Measurements from ENCODE around the gene PAPPA2.

The PAPPA2 gene

DNA sequence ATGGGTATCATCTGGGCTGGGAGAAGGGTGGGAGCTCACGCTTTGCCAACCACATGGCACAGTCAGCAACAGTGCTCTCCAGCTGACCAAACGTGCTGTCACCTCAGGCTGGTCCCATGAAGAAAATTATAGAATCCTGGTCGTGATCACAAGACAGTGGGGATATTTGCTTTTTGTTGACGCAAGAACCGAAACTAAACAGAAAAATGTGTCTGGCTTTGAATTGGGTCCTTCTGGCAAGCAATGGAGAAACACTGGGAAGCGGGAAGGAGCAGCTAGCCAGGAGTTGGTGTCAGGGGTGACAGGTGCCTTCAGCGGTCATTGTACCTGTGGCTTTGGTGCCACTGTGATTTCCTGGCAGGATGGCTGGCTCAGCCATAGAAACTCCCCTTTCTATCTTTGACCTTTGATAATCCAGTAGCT, 304.8 kb downstream of the PAPPA2 start:
- no peak for DNase-seq (ENCODE audit: low read depth in 2 of 2)

DNA sequence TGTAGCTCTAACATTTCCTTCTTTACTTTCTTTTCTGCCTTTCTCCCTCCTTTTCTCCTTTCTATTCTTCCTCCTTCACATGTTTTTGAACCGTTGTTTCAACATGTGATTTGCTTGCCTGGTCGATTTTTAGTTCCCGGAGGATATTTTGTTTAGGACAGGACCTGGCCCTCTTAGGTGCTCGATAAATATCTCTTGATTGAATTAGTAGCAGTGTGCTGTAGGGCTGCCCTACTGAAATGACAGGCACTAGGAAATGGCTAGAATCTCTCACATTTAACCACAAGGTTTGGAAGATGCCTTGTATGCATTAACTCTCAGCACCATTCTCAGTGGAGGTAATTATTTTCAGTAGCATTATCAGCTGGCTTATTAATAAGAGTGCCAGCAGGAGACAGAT, 305.6 kb downstream of the PAPPA2 start:
- no peak for DNase-seq (ENCODE audit: low read depth in 2 of 2)

DNA sequence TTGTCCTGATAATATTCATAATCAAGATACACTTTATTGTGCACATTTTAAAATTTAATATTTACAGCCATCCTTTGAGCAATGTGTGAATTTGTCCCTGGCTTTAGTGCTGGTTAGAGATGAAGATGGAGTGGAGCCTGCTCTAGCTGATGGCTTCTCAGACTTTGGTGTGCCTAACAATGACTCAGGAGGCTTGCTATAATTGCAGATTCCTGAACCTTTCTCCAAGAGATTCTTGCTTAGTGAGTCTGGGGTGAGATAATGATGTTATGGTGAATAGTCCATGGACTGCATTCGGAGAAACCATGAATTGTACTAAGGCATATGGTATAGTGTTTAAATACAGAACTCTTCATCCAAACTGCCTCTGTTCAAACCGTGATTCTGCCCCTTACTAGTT, 307.1 kb downstream of the PAPPA2 start:
- DNase-seq (ENCODE audit: low read depth in 2 of 2) = no peak

DNA sequence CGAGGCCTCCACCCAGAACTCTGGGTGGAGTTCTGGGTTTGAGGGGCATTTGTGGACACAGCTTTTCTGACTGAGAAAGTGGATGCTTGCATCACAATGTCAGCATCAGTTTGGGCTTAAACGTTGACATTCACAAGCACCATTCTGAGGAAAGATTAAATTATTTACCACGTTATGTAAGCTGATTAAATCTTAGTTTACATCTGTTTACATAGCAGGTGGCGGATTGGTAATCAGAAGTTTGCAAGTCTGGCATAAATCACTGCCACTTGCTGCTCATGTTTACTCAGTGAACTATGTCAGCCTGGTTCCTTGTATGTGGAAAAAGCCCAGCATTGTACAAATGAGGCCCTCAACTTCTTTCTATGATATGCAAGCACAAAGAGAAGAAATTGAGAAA, 310.1 kb downstream of the PAPPA2 start:
- DNase-seq (ENCODE audit: low read depth in 2 of 2) = no peak

DNA sequence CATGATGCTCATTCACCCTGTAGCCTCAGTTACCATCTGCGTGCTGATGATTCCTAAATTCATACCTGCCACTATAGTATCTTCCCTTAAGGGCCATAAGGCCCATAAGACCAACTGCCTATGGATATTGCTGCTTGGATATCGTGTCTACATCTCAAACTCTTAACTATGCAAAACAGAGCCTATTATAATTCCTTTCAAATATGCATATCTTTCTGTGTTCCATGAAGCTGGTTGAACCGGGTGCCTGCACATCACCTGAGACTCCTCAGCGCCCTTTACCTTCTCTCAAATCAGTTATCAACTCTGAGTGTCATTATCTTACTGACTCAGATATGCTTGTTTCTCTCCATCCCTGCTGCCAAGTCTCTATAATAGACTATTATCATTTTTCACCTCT, 311.2 kb downstream of the PAPPA2 start:
- DNase-seq (ENCODE audit: low read depth in 2 of 2) = no peak

DNA sequence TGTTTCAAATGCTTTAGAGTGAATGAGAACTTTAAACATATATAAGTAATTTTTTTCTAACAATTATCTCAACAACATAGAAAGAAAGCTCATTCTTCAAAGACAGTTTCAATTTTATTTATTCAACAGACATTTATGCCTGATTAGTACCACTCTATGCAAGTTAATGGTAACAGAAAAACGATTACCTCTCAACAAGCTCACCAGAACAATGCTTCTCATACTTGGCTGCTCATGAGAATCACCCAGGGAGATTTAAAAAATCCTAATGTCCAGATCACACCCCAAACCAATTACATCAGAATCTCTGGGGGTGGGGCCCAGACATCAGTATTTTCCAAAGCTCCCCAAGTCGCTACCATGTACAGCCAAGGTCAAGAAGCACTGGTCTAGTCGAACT, 312.4 kb downstream of the PAPPA2 start:
- no peak for DNase-seq (ENCODE audit: low read depth in 2 of 2)

DNA sequence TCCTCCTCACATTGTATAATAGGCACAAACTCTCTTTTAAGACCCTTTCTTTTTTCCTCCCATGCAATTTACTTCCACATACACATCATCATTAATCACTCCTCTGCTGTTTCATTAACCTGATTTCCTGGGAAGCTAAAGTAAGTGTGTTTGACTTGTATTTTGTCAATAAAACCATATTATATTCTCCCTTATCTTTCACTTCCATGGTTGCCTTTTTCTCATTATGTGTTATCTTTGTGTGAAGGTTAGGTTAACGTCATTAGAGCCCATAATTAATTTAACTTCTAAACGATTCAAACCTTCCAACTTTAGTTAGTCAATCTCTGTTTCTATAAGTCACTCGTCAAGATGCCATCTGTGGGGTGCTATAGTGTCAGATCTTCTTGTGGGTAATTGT, 313.0 kb downstream of the PAPPA2 start:
- no peak for DNase-seq (ENCODE audit: low read depth in 2 of 2)

DNA sequence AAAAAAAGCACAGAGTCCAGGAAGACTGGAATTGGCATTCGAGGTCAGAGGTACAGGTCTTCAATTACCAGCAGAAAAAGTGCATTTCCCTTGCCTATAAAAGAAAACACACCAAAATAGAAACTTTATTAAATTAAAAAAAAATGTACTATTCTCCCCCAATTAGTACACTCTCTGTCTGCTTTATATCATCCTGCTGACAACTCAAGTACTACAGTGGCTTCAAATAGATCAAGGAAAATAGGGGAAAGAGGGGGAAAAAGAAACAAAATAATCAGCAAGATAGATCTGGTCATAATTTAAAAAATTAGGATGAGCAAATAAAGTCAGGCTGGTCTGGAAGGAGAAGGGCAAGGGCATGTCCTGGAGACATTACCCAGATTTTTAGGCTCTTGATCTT, 315.1 kb downstream of the PAPPA2 start:
- DNase-seq (ENCODE audit: low read depth in 2 of 2) = no peak

DNA sequence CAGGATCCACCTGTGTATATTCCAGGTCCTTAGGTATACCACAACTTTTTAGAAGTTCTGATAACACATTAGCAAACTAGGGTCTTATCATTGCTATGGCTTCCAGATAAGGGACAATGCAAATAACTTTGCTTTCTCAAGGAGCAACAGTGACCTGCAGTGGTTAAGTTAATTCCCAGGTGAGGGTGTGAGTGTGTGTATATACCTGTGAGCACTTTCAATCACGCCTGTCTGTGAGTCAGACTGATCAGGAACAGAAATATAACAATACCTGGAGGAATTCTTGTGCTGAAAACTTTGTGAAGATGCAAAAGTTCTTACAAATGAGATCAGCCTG, 317.0 kb downstream of the PAPPA2 start:
- DNase-seq (ENCODE audit: low read depth in 2 of 2) = no peak

DNA sequence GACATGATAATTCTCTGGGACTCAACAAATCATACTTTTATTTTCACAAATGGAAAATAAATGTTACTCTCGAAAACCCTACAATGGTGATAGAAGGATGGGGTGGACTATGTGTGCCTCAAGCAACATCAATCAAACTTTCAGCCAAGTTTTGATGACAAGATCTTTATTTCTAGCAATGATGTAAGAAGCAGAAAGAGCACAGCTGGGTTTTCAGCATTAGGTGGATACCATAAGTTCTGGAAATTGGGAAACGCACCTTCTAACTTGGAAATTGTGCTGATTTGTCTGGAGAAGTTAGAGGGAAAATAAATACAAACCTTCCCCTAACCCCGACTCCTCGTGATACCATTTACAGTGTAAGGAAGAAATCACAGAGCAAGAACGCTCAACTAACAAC, 320.3 kb downstream of the PAPPA2 start:
- DNase-seq (ENCODE audit: low read depth in 2 of 2) = no peak

DNA sequence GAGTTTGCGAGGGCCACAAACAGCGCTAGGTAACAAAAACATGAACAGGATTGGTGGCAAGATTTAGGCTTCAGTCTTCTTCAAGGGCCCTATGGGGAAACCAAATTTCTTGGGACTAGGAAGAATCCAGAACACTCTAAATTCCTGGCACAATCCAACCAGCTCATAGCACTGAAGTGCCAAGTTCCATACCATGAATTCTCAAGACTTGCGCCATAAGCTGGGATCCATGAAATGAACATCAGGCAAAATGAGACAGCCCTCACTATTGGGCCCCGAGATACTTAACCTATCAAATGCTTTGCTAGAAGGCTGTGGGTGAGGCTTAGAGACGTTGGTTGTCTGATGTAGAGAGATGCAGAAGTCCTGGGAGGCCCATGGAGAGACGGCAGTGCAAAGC, 322.1 kb downstream of the PAPPA2 start:
- DNase-seq (ENCODE audit: low read depth in 2 of 2) = no peak

DNA sequence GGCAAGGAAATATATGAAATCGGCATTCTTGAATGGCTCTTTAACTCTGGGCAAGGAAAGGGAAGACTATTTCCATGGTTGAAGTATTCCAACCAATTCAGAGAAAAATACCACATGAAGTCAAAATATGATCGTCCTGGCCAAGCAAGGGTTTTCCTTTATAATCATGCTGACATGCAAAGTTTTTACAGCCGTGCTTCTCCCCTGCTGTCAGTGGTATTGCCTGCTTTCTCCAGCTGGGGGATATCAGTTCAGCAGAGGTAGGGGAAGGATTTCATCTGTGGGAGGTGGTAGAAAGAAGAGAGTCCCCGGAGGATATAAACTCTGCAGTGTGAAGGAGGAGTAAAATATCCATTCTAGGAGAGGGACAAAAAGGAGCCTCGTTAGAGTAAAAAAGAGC, 322.8 kb downstream of the PAPPA2 start:
- DNase-seq (ENCODE audit: low read depth in 2 of 2) = no peak

DNA sequence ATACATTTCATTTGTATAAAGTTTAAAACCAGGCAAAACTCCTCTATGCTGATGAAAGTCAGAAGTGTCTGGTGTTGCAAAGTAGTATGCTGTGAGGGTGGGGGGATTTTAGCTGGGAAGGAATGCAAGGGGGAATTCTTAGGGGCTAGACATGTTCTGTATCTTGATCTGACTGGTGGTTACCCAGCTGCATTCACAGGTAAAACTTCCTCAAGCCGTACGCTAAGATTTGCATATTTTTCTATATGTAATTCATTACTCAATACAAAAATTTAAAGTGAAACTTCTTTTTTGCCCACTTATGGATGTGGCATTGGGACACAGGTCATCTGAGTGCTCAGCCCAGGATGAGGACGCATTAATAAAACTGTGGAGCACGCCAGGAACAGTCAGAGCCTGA, 323.3 kb downstream of the PAPPA2 start:
- DNase-seq (ENCODE audit: low read depth in 2 of 2) = no peak

DNA sequence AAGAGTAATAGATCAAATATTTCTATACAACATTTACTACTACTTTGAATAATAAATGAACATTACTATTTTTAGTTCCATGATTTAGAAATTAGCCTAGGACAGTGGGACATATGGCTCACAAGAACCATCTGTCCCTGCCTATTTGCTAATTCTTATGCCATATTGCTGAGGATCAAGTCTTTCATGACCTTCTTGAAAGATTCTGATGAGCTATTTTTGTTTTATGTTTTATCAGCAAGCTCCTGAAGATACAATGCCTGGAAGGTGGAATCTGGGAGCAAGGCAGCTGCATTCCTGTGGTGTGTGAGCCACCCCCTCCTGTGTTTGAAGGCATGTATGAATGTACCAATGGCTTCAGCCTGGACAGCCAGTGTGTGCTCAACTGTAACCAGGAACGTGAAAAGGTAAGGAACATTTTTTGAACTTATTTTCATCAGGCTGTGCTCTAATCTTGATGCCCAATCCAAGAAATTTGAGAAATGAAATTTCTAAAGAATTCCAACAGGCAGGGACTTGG, 326.7 kb downstream of the PAPPA2 start:
- no peak for DNase-seq (ENCODE audit: low read depth in 2 of 2)

DNA sequence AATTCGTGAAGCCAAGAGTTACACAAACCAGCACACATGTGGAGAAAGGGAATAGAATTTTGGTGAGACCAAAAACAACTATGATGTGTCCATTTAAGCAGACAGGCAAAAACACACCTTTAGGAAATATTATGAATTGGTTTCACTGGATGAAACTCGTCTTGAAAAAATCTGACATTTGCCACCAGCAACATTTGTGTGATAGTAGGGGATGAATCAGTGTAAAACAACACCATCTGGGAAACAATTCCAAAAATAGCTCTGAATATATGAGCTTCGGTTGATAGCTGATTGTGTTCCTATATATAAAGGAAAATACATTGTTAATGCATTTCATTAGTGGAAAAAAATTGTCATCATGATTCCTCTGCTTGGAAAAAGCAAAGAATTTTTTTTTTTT, 327.8 kb downstream of the PAPPA2 start:
- DNase-seq (ENCODE audit: low read depth in 2 of 2) = no peak

DNA sequence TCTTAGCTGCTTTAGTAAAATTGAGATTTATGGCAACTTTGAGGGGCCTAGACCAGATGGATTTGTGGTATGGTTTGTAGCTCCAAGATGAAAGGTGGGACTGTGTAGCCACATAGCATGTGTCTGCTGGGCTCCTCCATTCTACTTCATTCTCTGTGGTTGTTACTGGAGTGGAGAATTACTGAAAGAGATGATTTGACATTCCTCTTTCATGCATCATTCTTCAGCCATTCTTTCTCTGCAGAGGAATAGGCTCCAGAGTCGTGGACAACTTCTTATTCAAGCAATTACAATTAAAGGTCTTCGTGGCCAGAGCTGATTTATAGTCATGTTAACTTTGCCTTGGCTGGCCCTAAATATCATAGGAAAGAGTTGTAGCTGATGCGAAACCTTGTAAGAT, 328.9 kb downstream of the PAPPA2 start:
- no peak for DNase-seq (ENCODE audit: low read depth in 2 of 2)

DNA sequence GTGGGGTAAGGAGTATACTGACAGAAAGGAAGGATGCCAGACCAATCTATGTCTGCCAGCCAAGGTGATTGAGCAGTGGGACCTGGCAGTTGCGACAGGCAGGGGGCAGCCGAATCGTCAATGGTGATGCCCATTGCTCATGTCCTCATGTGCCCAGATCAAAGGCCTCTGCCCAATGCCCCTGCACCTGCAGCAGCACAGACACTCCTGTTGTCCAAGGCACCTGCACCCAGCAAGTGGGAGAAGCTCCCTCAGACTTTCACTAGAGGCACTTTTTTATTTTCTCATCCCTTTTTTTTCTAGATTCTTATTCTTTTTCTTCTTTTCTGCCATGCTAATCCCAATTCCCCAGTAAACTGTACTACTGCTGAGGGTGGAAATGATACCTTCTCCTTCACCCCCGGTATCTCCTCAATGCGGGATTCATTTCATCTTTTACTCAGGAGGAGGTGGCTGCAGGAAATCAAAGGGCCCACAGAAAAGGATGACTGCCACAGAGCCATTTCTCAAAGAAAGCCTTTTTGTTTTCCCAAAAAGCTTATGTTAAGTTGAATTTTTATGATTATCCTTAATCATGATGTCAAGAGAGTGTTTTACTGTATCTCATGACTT, 332.0 kb downstream of the PAPPA2 start:
- DNase-seq (ENCODE audit: low read depth in 2 of 2) = no peak

DNA sequence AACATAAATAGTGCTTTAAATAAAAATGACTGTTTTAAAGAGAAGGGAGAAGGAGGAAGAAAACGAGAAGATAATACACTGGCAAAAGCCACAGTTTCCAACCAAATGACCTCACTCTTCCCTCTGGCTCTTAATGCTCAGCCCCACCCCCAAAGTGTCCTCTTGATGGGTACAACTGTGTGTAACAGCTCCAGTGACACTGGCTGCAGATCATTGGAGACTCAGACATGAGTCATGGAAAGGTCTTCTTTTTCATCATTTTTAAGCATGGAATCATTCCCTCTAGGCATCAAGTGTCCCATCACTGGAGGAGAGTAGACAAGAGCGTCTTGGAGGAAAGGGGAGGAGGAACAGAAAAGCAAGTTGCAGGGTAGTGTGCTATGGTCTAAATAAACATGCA, 333.0 kb downstream of the PAPPA2 start:
- DNase-seq (ENCODE audit: low read depth in 2 of 2) = no peak

DNA sequence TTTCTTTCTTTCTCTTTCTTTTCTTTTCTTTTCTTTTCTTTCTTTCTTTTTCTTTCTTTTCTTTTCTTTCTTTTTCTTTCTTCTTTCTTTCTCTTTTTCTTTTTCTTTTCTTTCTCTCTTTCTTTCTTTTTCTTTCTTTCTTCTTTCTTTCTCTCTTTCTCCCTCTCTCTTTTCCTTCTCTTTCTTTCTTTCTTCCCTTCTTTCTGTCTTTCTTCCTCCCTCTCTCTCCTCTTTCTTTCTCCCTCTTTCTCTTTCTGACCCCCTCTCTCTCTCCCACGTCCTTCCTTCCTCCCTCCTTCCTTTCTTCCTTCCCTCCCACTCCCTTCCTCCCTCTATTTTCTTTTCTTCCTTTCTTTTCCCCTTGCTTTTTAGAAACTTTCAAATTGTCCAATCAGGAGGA, 333.6 kb downstream of the PAPPA2 start:
- no peak for DNase-seq (ENCODE audit: low read depth in 2 of 2)

DNA sequence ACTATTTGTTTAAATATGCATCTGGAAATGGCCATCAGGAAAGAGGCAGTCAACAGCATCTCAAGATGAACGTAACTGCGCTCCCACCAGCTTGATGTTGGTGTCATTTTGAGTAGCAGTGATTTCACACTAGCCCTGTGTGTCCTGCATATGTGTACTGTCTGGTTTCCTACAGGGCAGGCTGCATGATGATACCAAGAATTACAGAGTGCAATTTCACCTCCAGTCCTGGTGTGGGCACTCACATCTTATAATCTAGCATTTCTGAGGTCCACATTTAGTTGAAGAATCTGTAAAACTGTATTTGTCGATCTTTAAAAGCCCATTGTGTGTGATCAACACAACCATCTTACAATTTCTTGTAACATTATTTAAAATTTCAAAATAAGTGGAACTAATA, 336.4 kb downstream of the PAPPA2 start:
- DNase-seq (ENCODE audit: low read depth in 2 of 2) = no peak

DNA sequence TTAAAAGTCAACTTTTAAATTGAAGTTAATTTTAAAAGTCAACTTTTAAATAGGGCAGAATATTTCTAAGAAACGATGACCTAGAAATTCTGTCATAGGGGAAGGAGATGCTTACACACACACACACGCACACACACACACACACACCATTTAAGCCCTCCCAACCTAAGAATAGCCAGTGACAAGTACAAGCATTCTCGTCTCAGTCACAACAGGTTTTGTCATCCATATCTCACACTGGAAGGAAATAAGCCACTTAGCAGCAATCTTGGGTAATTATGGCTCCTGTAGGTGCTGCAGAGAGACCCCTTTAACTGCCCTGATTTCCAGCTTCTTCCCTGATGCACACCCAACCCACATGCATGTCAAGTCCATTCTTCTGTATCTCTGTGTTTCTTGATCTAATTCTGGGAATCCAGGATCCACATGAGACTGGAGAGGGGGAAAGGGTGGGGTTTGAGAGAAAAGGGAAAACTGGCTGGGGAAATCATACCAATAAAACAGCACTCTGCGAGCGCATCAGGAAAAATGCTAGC, 338.1 kb downstream of the PAPPA2 start:
- no peak for DNase-seq (ENCODE audit: low read depth in 2 of 2)

DNA sequence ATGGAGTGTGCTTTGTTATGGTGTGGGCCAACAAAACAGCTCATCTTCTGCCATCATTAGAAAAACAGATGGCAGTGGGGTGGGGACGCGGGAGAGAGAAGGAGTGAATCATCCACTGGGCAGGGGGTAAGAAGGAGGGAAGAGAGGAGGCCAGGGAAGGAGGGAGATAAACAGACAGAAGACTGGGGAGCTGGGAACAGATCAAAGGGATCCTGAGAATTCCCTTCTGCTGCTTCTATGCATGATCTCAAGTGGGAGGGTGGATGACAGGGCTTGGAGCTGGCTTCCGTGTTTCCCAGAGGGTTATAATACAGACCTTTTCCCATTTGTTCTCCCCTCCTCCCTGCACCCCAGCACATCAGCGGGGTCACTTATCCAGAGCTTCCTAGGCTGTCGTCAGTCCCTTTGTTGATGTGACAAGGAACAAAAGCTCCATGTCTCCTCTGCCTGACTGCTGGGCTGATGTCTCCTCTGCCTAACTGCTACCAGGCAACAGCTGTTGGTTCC, 338.6 kb downstream of the PAPPA2 start:
- no peak for DNase-seq (ENCODE audit: low read depth in 2 of 2)

DNA sequence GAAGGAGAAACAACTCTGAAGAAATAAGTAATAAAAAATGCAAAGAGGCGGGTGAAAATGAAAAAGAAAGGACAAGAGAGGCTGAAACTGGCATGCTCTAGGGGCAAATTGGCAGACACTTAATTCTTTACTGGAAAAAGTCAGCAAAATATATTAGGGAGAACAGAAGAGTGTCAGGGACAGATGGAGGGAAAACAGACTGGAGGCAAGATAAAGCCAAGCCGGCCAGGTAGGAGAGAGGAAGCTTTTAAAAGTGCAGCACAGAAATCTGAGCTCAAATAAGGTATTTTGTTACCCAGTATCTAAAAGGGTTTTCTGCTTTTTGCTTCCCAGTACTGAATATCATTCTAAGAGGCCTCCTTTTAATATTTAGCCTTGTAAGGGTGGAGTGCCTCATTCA, 339.3 kb downstream of the PAPPA2 start:
- no peak for DNase-seq (ENCODE audit: low read depth in 2 of 2)

DNA sequence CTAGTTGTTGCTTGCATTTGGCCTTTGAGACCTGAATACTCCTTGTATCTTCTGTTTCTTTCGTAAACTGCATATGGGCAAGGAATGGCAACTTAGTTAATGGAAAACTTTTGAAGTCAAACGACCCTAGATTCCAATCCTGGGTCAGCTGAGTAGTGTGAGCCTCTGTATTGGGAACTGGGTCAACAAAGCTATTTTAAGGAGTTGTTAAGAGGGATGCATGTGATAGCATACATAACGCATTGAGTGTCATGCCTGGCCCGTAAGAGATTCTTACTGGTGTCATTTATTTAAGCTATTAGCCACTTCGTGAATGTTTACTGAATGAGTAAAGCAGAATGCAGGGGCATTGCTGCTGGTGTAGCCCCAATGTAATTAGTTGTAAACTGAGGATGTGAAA, 340.1 kb downstream of the PAPPA2 start:
- DNase-seq (ENCODE audit: low read depth in 2 of 2) = no peak

Measured in stimulated activated CD8-positive, alpha-beta memory T cell treated with anti-CD3 and anti-CD28 coated beads, Interleukin-2, amount 100 ng/mL, for 48 hours (primary cell).